Bronchus fibroblast of lung (primary cell): ENCODE results near the gene NR1D2. TPM values are rescaled to one million over a fixed set of nuclear protein-coding genes. Genes with fewer than 3 reads are reported as not detected.

Experiments used
- total RNA-seq: library from RNA; depleted of rRNA; stranded (reverse); fragments of >200 nt; gene quantifications from 2 replicates; pipeline ENCODE4 v1.2.3, GENCODE V29; 2015

NR1D2 gene
- 6.1 and 7.6 TPM in 2 replicates for total RNA-seq

GRCh38 chr3:23944861-23945662 lies at the start of gene NR1D2:
TSS of gene NR1D2 (plus strand) at chr3:23945286. CDS start at chr3:23945579, 293 bp downstream.

GRCh38 chr3:23916886-23917678 lies 28.0 kb upstream of the NR1D2 start, which contains the start of the genes NKIRAS1 and RPL15:
TSS of gene NKIRAS1 (minus strand) at chr3:23916990. CDS start at chr3:23910904, 6,086 bp downstream.
TSS of gene RPL15 (plus strand) at chr3:23917132. CDS start at chr3:23917860, 728 bp downstream.

Other genes starting within 250 kb of the NR1D2 start
- 71.7 and 82.2 TPM in 2 replicates for gene UBE2E1, start 139.3 kb upstream of the NR1D2 start, total RNA-seq
- 4.0 and 7.9 TPM in 2 replicates for gene NKIRAS1, start 28.3 kb upstream of the NR1D2 start, total RNA-seq
- gene RPL15, start 28.2 kb upstream of the NR1D2 start, total RNA-seq = 3,571 and 4,186 TPM in 2 replicates